HepG2 (cell line): ENCODE measurements around the gene UBTD1. TPM values are rescaled to one million over a fixed set of nuclear protein-coding genes. Genes with fewer than 3 reads are reported as not detected.

Experiments used
- ATAC-seq: fragments of 200-7000 bp; cut with Tn5 transposase; 3 replicates; pipeline ENCODE4 v1.9.1; 2020; ENCODE audit warnings: mild to moderate bottlenecking, moderate library complexity
- BruUV-seq: library from RNA; stranded (reverse); fragments of 400-500 nt; replicated peaks from 2 replicates; lab custom pipeline; 2021; lab: Mats Ljungman, UMichigan
- CTCF ChIA-PET: fragments of 300-600 bp; formaldehyde crosslinking; extraction: SDS; loops from one replicate; lab custom pipeline; 2021; ENCODE audit warnings: low total read pairs, inconsistent platforms, low intra/inter-chr PET ratio; lab: Yijun Ruan, JAX
- POLR2A ChIA-PET: fragments of 350-600 bp; sonication (Branson Sonifier 250); formaldehyde crosslinking; loops from one replicate; lab custom pipeline; 2020; ENCODE audit warnings: antibody characterized with exemption, inconsistent platforms; lab: Yijun Ruan, JAX
- DNase-seq: peaks from one replicate; pipeline ENCODE4 v3.0.0-alpha.2; 2015; ENCODE audit warnings: low spot score
- FAIRE-seq: peaks from 3 replicates; lab custom pipeline; 2011; peaks lifted over from hg19 to GRCh38; lab: Jason Lieb, UNC
- H2AFZ ChIP-seq: one replicate; pipeline ENCODE4 v1.6.1; 2011; ENCODE audit warnings: low read length, inconsistent platforms
- H3K27ac ChIP-seq: fragments of 300-600 bp; 3 replicates; pipeline ENCODE4 v1.8.0; 2011; ENCODE audit warnings: mixed run types, mild to moderate bottlenecking, mixed read lengths, low read length, inconsistent platforms; ENCODE audit not compliant: insufficient read depth; ENCODE audit errors: extremely low read length
- H3K27me3 ChIP-seq, 2 experiments: fragments of 200-600 bp in 1 of 2; 2 replicates in 1 of 2; 3 replicates in 1 of 2; pipeline versions ENCODE4 v1.6.0 to v1.8.0; 2011; ENCODE audit warnings: low read length in 2 of 2, mild to moderate bottlenecking in 2 of 2, moderate library complexity in 2 of 2, inconsistent platforms in 1 of 2; ENCODE audit not compliant: insufficient read depth in 2 of 2, control insufficient read depth in 1 of 2
- H3K36me3 ChIP-seq, 2 experiments: fragments of 200-600 bp in 1 of 2; replicated peaks in 1 of 2; 2 replicates in 1 of 2; 3 replicates in 1 of 2; pipeline versions ENCODE4 v1.5.1 to v1.8.0; 2011; ENCODE audit warnings: low read length in 2 of 2, inconsistent platforms in 1 of 2; ENCODE audit not compliant: insufficient read depth in 2 of 2, control insufficient read depth in 1 of 2
- H3K4me1 ChIP-seq: 2 replicates; pipeline ENCODE4 v1.5.1; 2012; ENCODE audit warnings: low read length, inconsistent platforms; ENCODE audit not compliant: insufficient read depth
- H3K4me2 ChIP-seq: 2 replicates; pipeline ENCODE4 v1.6.0; 2011; ENCODE audit warnings: low read depth, low read length, inconsistent platforms
- H3K4me3 ChIP-seq, 3 experiments: fragments of 200-600 bp in 1 of 3; sonication (generic), shearing (Covaris generic) in 1 of 3; replicated peaks in 1 of 3; 2 replicates each; pipeline ENCODE4 v1.5.1; 2011 to 2016; ENCODE audit warnings: low read length in 3 of 3, inconsistent platforms in 2 of 3, low read depth in 2 of 3, mild to moderate bottlenecking in 2 of 3, control low read depth in 1 of 3, mixed read lengths in 1 of 3; ENCODE audit not compliant: insufficient read depth in 1 of 3
- H3K79me2 ChIP-seq: one replicate; pipeline ENCODE4 v1.6.1; 2011; ENCODE audit warnings: low read length, inconsistent platforms; ENCODE audit not compliant: insufficient read depth
- H3K9ac ChIP-seq: 2 replicates; pipeline ENCODE4 v1.6.0; 2011; ENCODE audit warnings: mild to moderate bottlenecking, low read depth, low read length, inconsistent platforms; ENCODE audit not compliant: insufficient read depth
- H3K9me3 ChIP-seq: 2 replicates; pipeline ENCODE4 v1.5.1; 2012; ENCODE audit warnings: mild to moderate bottlenecking, low read length
- H4K20me1 ChIP-seq: 2 replicates; pipeline ENCODE4 v1.6.0; 2011; ENCODE audit warnings: inconsistent platforms, mild to moderate bottlenecking, low read length, moderate library complexity; ENCODE audit not compliant: insufficient read depth
- ATF3 ChIP-seq: sonication (generic); formaldehyde crosslinking; IDR thresholded peaks from 2 replicates; pipeline ENCODE4 v1.4.0; 2020; ENCODE audit warnings: missing genetic modification reagents
- CBX5 ChIP-seq: sonication (generic); formaldehyde crosslinking; IDR thresholded peaks from 2 replicates; pipeline ENCODE4 v1.4.0; 2020; ENCODE audit warnings: missing genetic modification reagents, borderline replicate concordance
- CEBPG ChIP-seq: IDR thresholded peaks from 2 replicates; pipeline ENCODE4 v1.6.1; 2016
- CTCF ChIP-seq: sonication (generic); formaldehyde crosslinking; IDR thresholded peaks from 2 replicates; pipeline ENCODE4 v1.5.0; 2020; ENCODE audit warnings: mild to moderate bottlenecking, missing genetic modification reagents, moderate library complexity
- DNMT1 ChIP-seq: sonication (generic); formaldehyde crosslinking; IDR thresholded peaks from 2 replicates; pipeline ENCODE4 v1.5.1; 2020; ENCODE audit warnings: mild to moderate bottlenecking, missing genetic modification reagents
- FIP1L1 ChIP-seq: fragments of 200-400 bp; formaldehyde crosslinking; IDR thresholded peaks from 2 replicates; pipeline ENCODE4 v1.6.1; 2018; ENCODE audit warnings: low read depth, mild to moderate bottlenecking, low read length, moderate library complexity, borderline replicate concordance; ENCODE audit not compliant: insufficient read depth
- MTERF4 ChIP-seq: sonication (generic); formaldehyde crosslinking; IDR thresholded peaks from 2 replicates; pipeline ENCODE4 v1.8.0; 2023; ENCODE audit warnings: mild to moderate bottlenecking, missing genetic modification reagents
- PHB2 ChIP-seq: fragments of 450-650 bp; IDR thresholded peaks from 2 replicates; pipeline ENCODE4 v1.6.1; 2018; ENCODE audit not compliant: partially characterized antibody
- POLR2A ChIP-seq, 2 experiments: IDR thresholded peaks; 2 replicates each; pipeline ENCODE4 v1.6.1; 2011; ENCODE audit warnings: low read depth in 2 of 2, low read length in 2 of 2, mild to moderate bottlenecking in 1 of 2, moderate library complexity in 1 of 2; ENCODE audit not compliant: insufficient read depth in 1 of 2
- RAD21 ChIP-seq: fragments of 450-650 bp; formaldehyde crosslinking; IDR thresholded peaks from 2 replicates; pipeline ENCODE4 v1.5.0; 2020; ENCODE audit warnings: mild to moderate bottlenecking
- REPIN1 ChIP-seq: sonication (generic); formaldehyde crosslinking; IDR thresholded peaks from 2 replicates; pipeline ENCODE4 v1.8.0; 2022; ENCODE audit warnings: missing genetic modification reagents, low read depth, mild to moderate bottlenecking, borderline replicate concordance
- SOX6 ChIP-seq, 2 experiments: fragments of 450-650 bp in 1 of 2; sonication (generic) in 1 of 2; formaldehyde crosslinking in 1 of 2; IDR thresholded peaks; 2 replicates each; pipeline versions ENCODE4 v1.4.0 to v1.6.1; 2017 to 2020; ENCODE audit warnings: antibody characterized with exemption in 1 of 2, mild to moderate bottlenecking in 1 of 2, missing genetic modification reagents in 1 of 2
- TARDBP ChIP-seq: sonication (generic); formaldehyde crosslinking; IDR thresholded peaks from 2 replicates; pipeline ENCODE4 v1.8.0; 2022; ENCODE audit warnings: mild to moderate bottlenecking, missing genetic modification reagents
- XRCC5 ChIP-seq: fragments of 200-400 bp; formaldehyde crosslinking; optimal IDR thresholded peaks from 2 replicates; pipeline ENCODE3; 2017; ENCODE audit warnings: mild to moderate bottlenecking, low read length
- ZFP91 ChIP-seq: sonication (generic); formaldehyde crosslinking; IDR thresholded peaks from 2 replicates; pipeline ENCODE4 v1.9.0; 2022; ENCODE audit warnings: missing genetic modification reagents, mild to moderate bottlenecking, borderline replicate concordance
- ZNF451 ChIP-seq: sonication (generic); formaldehyde crosslinking; IDR thresholded peaks from 2 replicates; pipeline ENCODE4 v1.5.0; 2020; ENCODE audit warnings: mild to moderate bottlenecking, missing genetic modification reagents
- ZNF501 ChIP-seq: sonication (generic); formaldehyde crosslinking; IDR thresholded peaks from 2 replicates; pipeline ENCODE4 v1.5.1; 2020; ENCODE audit warnings: mild to moderate bottlenecking, moderate library complexity, missing genetic modification reagents
- ZNF550 ChIP-seq: sonication (generic); formaldehyde crosslinking; IDR thresholded peaks from 2 replicates; pipeline ENCODE4 v1.4.0; 2020; ENCODE audit warnings: mild to moderate bottlenecking, missing genetic modification reagents, borderline replicate concordance
- ZNF678 ChIP-seq: sonication (generic); formaldehyde crosslinking; IDR thresholded peaks from 2 replicates; pipeline ENCODE4 v1.4.0; 2020; ENCODE audit warnings: mild to moderate bottlenecking, missing genetic modification reagents
- WGBS: methylation state at CpG from one replicate; pipeline ENCODE4 v1.1.6; 2017; ENCODE audit warnings: low lambda C conversion rate; 5-methylcytosine and 5-hydroxymethylcytosine counted together
- in situ Hi-C: cut with HindIII; loops from 2 replicates; pipeline ENCODE4 v1.10.0; 2017; ENCODE audit warnings: low pct_unique_long_range_greater_than_20kb; ENCODE audit not compliant: extremely low pct_ligation_motif_present
- intact Hi-C: fragments of 100-400 bp; cut with micrococcal nuclease; formaldehyde crosslinking; loops from one replicate; pipeline ENCODE4 v1.10.0; 2022; ENCODE audit not compliant: unreplicated experiment
- polyA plus RNA-seq, 8 experiments: library from polyadenylated mRNA; depleted of rRNA in 3 of 8; stranded (reverse) in 7 of 8; unstranded in 1 of 8; fragments of >200 nt; fragmentation: Illumina TruSeq in 4 of 8; extraction: Trizol in 4 of 8; gene quantifications; 2 replicates each; pipeline versions ENCODE4 v1.2.1 to v1.2.3, GENCODE V29; 2011 to 2016; ENCODE audit warnings: low read depth in 4 of 8, missing spikeins in 1 of 8, mixed read lengths in 1 of 8; ENCODE audit not compliant: insufficient read depth in 1 of 8
- total RNA-seq, 5 experiments: library from RNA; depleted of rRNA; stranded (reverse); fragments of >200 nt; fragmentation: Illumina TruSeq; extraction: Trizol; gene quantifications; 2 replicates each; pipeline ENCODE4 v1.2.3, GENCODE V29; 2016; ENCODE audit warnings: low read depth in 1 of 5

The UBTD1 gene
- total and polyA plus RNA-seq, 2 of the 13 experiments (the other 11 are each of a cell fraction or from before 2014, with no cell fraction given), result 7.9 to 10.0 TPM

- DNase-seq (peak; percentile 66), FAIRE-seq (peak; percentile 93), ATAC-seq (peak; percentile 91)
- Histone ChIP-seq H4K20me1 (no peaks in the 10 kb centered on the region), H3K4me2 (no peak within 1 kb of the TSS; the same call in 1 of the 2 replicates), H2AFZ (no peak within 1 kb of the TSS), H3K9me3 (no peaks in the 10 kb centered on the region), H3K4me3 (no peak within 1 kb of the TSS), H3K36me3 (peaks cover 3 to 8% of the 10 kb centered on the region in 2 experiments; a peak in 3 of 5 replicates), H3K9ac (no peak within 1 kb of the TSS), H3K27ac (no peak within 1 kb of the TSS), H3K4me1 (peaks cover 17% of the 10 kb centered on the region), H3K27me3 (no peaks in the 10 kb centered on the region), H3K79me2 (no peaks in the 10 kb centered on the region)
- in situ Hi-C loops, result loop anchor here (5.0 kb wide), 1 partner anchor 40 kb away; no protein-coding TSS in a partner anchor
- no TSS peak for BruUV-seq
- POLR2A ChIA-PET, result interaction anchor here (1.2 to 2.1 kb wide), 3 partner anchors 12 to 103 kb away, joined by 3 to 10 read pairs (median 8); partner anchors contain the start of genes HOGA1 and PI4K2A
- WGBS, result 75% methylated on average over 9 of the region's 16 CpGs
- intact Hi-C loops, result loop anchor here (1.0 kb wide), 1 partner anchor 40 kb away; no protein-coding TSS in a partner anchor
- CTCF ChIA-PET, result interaction anchor here (0.9 to 2.7 kb wide), 3 partner anchors 38 to 159 kb away, joined by 3 to 46 read pairs (median 7); no protein-coding TSS in a partner anchor
- no peak for TF ChIP-seq ATF3
- no peak for TF ChIP-seq SOX6 (IDR thresholded peaks at IDR 0.05)
- no peak for TF ChIP-seq SOX6 (CRISPR knock-in tag; IDR thresholded peaks at IDR 0.05)
- TF ChIP-seq MTERF4 (CRISPR knock-in tag), result no peak
- TF ChIP-seq ZNF501 (CRISPR knock-in tag), result peak; percentile 70
- no peak for TF ChIP-seq PHB2
- no peak for TF ChIP-seq ZNF678 (CRISPR knock-in tag)
- TF ChIP-seq POLR2A (IDR thresholded peaks at IDR 0.05; ENCODE audit: insufficient read depth in 1 of 2, low read depth in 2 of 2, low read length in 2 of 2), result no peak
- TF ChIP-seq CEBPG (CRISPR knock-in tag), result peak; percentile 50
- TF ChIP-seq TARDBP (CRISPR knock-in tag), result no peak
- TF ChIP-seq CTCF (CRISPR knock-in tag), result peak; percentile 97
- TF ChIP-seq CBX5 (CRISPR knock-in tag), result 0 out of 2 replicates have a peak, but pooled peaks have one; percentile 36
- TF ChIP-seq FIP1L1, result no peak
- TF ChIP-seq XRCC5, result peak; percentile 69
- TF ChIP-seq REPIN1, result 0 out of 2 replicates have a peak, but pooled peaks have one; percentile 22
- TF ChIP-seq ZFP91 (CRISPR knock-in tag), result peak; percentile 71
- TF ChIP-seq RAD21 (CRISPR knock-in tag), result peak; percentile 95
- no peak for TF ChIP-seq DNMT1 (CRISPR knock-in tag)
- TF ChIP-seq ZNF451, result 0 out of 2 replicates have a peak, but pooled peaks have one; percentile 20
- 0 out of 2 replicates have a peak, but pooled peaks have one; percentile 41 for TF ChIP-seq ZNF550 (CRISPR knock-in tag)
Observed at GRCh38 chr10:97572214-97572989, 73.7 kb downstream of the UBTD1 start, which contains the start of gene ANKRD2. ANKRD2 (plus strand) TSS chr10:97572779; CDS start chr10:97572789, 10 bp downstream.
